Spleen (tissue), 11 donors: Measurements from ENCODE around the gene OR4C6. TPM values are rescaled to one million over a fixed set of nuclear protein-coding genes. Genes with fewer than 3 reads are reported as not detected.

Source experiments
- DNase-seq: peaks from one replicate; pipeline ENCODE4 v3.0.0-alpha.2; 2020
- H3K27ac ChIP-seq, 8 donors: fragments of 200-600 bp; sonication (generic) in 7 of 8; 1 replicate in 4 of 8; 2 replicates in 4 of 8; pipeline versions ENCODE4 v1.5.0 to v1.8.0; 2016 to 2021; ENCODE audit warnings: inconsistent platforms in 4 of 8, mild to moderate bottlenecking in 4 of 8, moderate library complexity in 1 of 8
- H3K27me3 ChIP-seq, 7 donors: fragments of 200-600 bp; sonication (generic) in 6 of 7; replicated peaks in 1 of 7; 1 replicate in 4 of 7; 2 replicates in 3 of 7; pipeline versions ENCODE4 v1.5.0 to v1.8.0; 2016 to 2021; ENCODE audit warnings: inconsistent platforms in 3 of 7, mild to moderate bottlenecking in 1 of 7
- H3K36me3 ChIP-seq, 6 donors: fragments of 200-600 bp; sonication (generic) in 5 of 6; 1 replicate in 4 of 6; 2 replicates in 2 of 6; pipeline versions ENCODE4 v1.5.0 to v1.8.0; 2016 to 2021; ENCODE audit warnings: inconsistent platforms in 2 of 6
- H3K4me1 ChIP-seq, 6 donors: fragments of 200-600 bp; sonication (generic) in 5 of 6; 1 replicate in 3 of 6; 2 replicates in 3 of 6; pipeline versions ENCODE4 v1.5.0 to v1.8.0; 2016 to 2021; ENCODE audit warnings: inconsistent platforms in 3 of 6
- H3K4me3 ChIP-seq, 8 donors: fragments of 200-600 bp; sonication (generic) in 7 of 8; 1 replicate in 4 of 8; 2 replicates in 4 of 8; pipeline versions ENCODE4 v1.5.0 to v1.8.0; 2016 to 2021; ENCODE audit warnings: inconsistent platforms in 4 of 8, mild to moderate bottlenecking in 4 of 8, moderate library complexity in 2 of 8
- H3K9me3 ChIP-seq, 8 donors: fragments of 200-600 bp; sonication (generic) in 7 of 8; 1 replicate in 4 of 8; 2 replicates in 4 of 8; pipeline versions ENCODE4 v1.5.0 to v1.8.0; 2016 to 2021; ENCODE audit warnings: inconsistent platforms in 4 of 8
- CTCF ChIP-seq, 11 experiments: fragments of 200-600 bp in 7 of 11; fragments of 450-650 bp in 4 of 11; sonication (generic) in 4 of 11; IDR thresholded peaks in 8 of 11; conservative IDR thresholded peaks in 3 of 11; 1 replicate in 7 of 11; 2 replicates in 4 of 11; pipeline versions ENCODE4 v1.4.0 to v1.8.0; 2016 to 2021; ENCODE audit warnings: antibody characterized with exemption in 11 of 11, inconsistent platforms in 4 of 11, mild to moderate bottlenecking in 1 of 11
- POLR2A ChIP-seq, 3 donors: fragments of 450-650 bp; IDR thresholded peaks; one replicate each; pipeline ENCODE4 v1.5.1; 2017; ENCODE audit warnings: antibody characterized with exemption in 3 of 3, mild to moderate bottlenecking in 1 of 3
- POLR2AphosphoS5 ChIP-seq, 3 donors: sonication (generic); formaldehyde crosslinking; IDR thresholded peaks; one replicate each; pipeline ENCODE4 v1.5.1; 2017; ENCODE audit warnings: antibody characterized with exemption in 3 of 3
- WGBS, 5 donors: extraction: QIAGEN DNeasy Blood & Tissue Kit in 3 of 5; methylation state at CpG; one replicate each; pipeline versions ENCODE4 v1.1.5 to v1.1.7; 2013 to 2018; 5-methylcytosine and 5-hydroxymethylcytosine counted together
- intact Hi-C: fragments of 100-400 bp; cut with DNase I; formaldehyde crosslinking; loops from one replicate; pipeline ENCODE4 v1.15.0; 2023; ENCODE audit warnings: low total_unique reads
- polyA plus RNA-seq, 3 donors: library from polyadenylated mRNA; stranded (reverse); fragments of 200-250 nt; gene quantifications; one replicate each; pipeline ENCODE4 v1.2.1, GENCODE V29; 2013
- total RNA-seq, 7 donors: library from RNA; depleted of rRNA in 3 of 7; stranded (reverse); fragments of >200 nt in 3 of 7; fragmentation: NEBNext Ultra II Directional in 4 of 7; extraction: Animal tissue kit (Norgen Biotek cat#: 25700) in 4 of 7; gene quantifications; one replicate each; pipeline versions ENCODE4 v1.1.0 to v1.2.1, GENCODE V29; 2016 to 2021
- donor health status: healthy with polysubstance abuse.
- donor health status: DM: no; HTN: no; CAD: no; lungs with moderate emphysema.
- donor health status: DM: no; HTN: no; CAD: no.
- donor health status: Bipolar disorder and iron deficiency.
- donor health status: healthy.
- donor health status: DM: no; HTN: no; CAD: no.
- donor health status: DM: yes; HTN: yes; CAD: no.

The OR4C6 gene
- total and polyA plus RNA-seq, 10 donors = not detected

GRCh38 chr11:55669376-55669775 lies 7.4 kb downstream of the OR4C6 start:
- H3K27ac ChIP-seq = no peak overlapping the region
- no peak for TF ChIP-seq POLR2A (IDR thresholded peaks at IDR 0.05)
- no peak for TF ChIP-seq CTCF (IDR thresholded peaks at IDR 0.05 in 8 of 11, conservative IDR thresholded peaks at IDR 0.05 in 3 of 11)
- no peak for TF ChIP-seq POLR2AphosphoS5 (IDR thresholded peaks at IDR 0.05)
- WGBS, 5 donors = 44 to 47% (median 46%) methylated on average over 2 of the region's 2 CpGs
- no peaks in the 10 kb centered on the region for H3K27me3 ChIP-seq
- H3K4me1 ChIP-seq = no peaks in the 10 kb centered on the region
- H3K36me3 ChIP-seq = no peaks in the 10 kb centered on the region
- no peak overlapping the region for H3K4me3 ChIP-seq
- H3K9me3 ChIP-seq = peaks cover 0 to 17% (median 5%) of the 10 kb centered on the region in 8 donors
- intact Hi-C loops = no loop called here
- no peak for DNase-seq

GRCh38 chr11:55673860-55674259 lies 11.9 kb downstream of the OR4C6 start:
- intact Hi-C loops = no loop called here
- no peak for DNase-seq
- no peak overlapping the region for H3K4me3 ChIP-seq
- no peak for TF ChIP-seq POLR2A (IDR thresholded peaks at IDR 0.05)
- TF ChIP-seq CTCF (IDR thresholded peaks at IDR 0.05 in 8 of 11, conservative IDR thresholded peaks at IDR 0.05 in 3 of 11) = no peak
- no peak for TF ChIP-seq POLR2AphosphoS5 (IDR thresholded peaks at IDR 0.05)
- no peak overlapping the region for H3K27ac ChIP-seq
- no peaks in the 10 kb centered on the region for H3K4me1 ChIP-seq
- H3K27me3 ChIP-seq = no peaks in the 10 kb centered on the region
- H3K9me3 ChIP-seq = peaks cover 0 to 15% (median 0%) of the 10 kb centered on the region in 8 donors
- H3K36me3 ChIP-seq = no peaks in the 10 kb centered on the region
- 50 to 61% (median 59%) methylated on average over 5 of the region's 5 CpGs for WGBS, 5 donors

- Histone ChIP-seq H3K4me3 (no peak overlapping the region), H3K27me3 (no peaks in the 10 kb centered on the region), H3K4me1 (no peaks in the 10 kb centered on the region), H3K36me3 (no peaks in the 10 kb centered on the region), H3K9me3 (peaks cover 0 to 61% (median 32%) of the 10 kb centered on the region in 8 donors), H3K27ac (no peak overlapping the region)
- intact Hi-C loops = no loop called here
- TF ChIP-seq POLR2A (IDR thresholded peaks at IDR 0.05) (no peak), POLR2AphosphoS5 (IDR thresholded peaks at IDR 0.05) (no peak), CTCF (IDR thresholded peaks at IDR 0.05 in 8 of 11, conservative IDR thresholded peaks at IDR 0.05 in 3 of 11) (no peak)
- no peak for DNase-seq
- WGBS, 5 donors = 73 to 78% (median 75%) methylated on average over 3 of the region's 3 CpGs
Observed at GRCh38 chr11:55697817-55698216, 35.8 kb downstream of the OR4C6 start.

- no peaks in the 10 kb centered on the region for H3K4me1 ChIP-seq
- no peak for DNase-seq
- intact Hi-C loops = no loop called here
- H3K9me3 ChIP-seq = peaks cover 0 to 68% (median 46%) of the 10 kb centered on the region in 8 donors
- H3K36me3 ChIP-seq = no peaks in the 10 kb centered on the region
- 80 to 86% (median 81%) methylated on average over 4 of the region's 4 CpGs for WGBS, 5 donors
- no peak overlapping the region for H3K4me3 ChIP-seq
- TF ChIP-seq POLR2AphosphoS5 (IDR thresholded peaks at IDR 0.05) (no peak), CTCF (IDR thresholded peaks at IDR 0.05 in 8 of 11, conservative IDR thresholded peaks at IDR 0.05 in 3 of 11) (no peak), POLR2A (IDR thresholded peaks at IDR 0.05) (no peak)
- no peaks in the 10 kb centered on the region for H3K27me3 ChIP-seq
- H3K27ac ChIP-seq = no peak overlapping the region
Observed at GRCh38 chr11:55701429-55701828, 39.4 kb downstream of the OR4C6 start.
